ENCODE measurements around the gene NR2F1-AS1.

Gene NR2F1-AS1

DNA sequence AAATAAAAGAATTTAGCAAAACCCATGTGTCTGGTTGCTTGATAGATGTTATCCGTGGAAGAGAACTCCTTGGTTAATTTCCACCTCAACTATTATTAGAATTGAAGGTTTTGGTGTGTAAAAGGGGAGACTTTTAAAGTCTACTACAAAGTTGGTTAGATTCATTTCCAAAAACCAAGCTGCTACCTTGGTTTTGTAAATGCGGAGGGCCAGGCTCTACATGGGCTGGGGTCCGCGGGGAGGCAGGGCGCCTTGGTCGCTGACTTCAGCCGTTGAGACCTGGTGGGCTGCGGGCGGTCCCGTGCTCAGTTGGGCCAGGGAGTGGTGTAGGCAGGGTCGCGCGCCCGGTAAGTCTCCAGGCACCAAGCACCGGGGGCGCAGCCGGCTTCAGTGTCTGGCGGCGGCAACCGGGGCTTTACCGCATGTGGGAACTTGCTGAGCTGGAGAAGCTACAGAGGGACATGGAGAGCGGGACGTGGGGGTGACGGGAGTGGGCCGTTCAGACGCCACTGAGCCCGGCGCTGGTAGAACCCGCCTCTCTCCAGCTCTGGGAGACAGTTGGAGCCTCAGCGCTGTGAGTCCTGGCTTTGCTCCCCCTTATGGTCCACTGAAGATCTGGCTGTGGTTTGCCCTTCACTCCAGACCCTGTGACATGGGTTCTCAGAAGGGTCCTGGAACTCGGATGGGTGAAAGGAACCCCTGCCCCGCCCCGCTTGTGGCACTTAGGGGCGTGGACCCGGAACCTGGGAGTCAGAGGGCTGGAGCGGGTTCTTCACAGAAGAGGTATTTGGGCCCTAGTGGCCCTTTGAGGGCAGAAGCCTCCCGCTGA is 13.8 kb upstream of the NR2F1-AS1 start:
- Histone ChIP-seq H3K9ac (ENCODE audit: low read depth, low read length) (no peak overlapping the region), H3K36me3 (ENCODE audit: insufficient read depth, low read length) (no peaks in the 10 kb centered on the region), H3K9me3 (ENCODE audit: insufficient read depth, low read depth, low read length) (no peaks in the 10 kb centered on the region), H3K27me3 (ENCODE audit: insufficient read depth, low read length) (peaks cover 100% of the 10 kb centered on the region), H3K4me3 (ENCODE audit: low read length) (no peak overlapping the region), H3K4me1 (ENCODE audit: insufficient read depth, low read length) (peaks cover 3% of the 10 kb centered on the region; the same call in 1 of the 2 replicates), H3K27ac (ENCODE audit: low read depth, low read length) (no peak overlapping the region)
- WGBS = 1% methylated on average over 36 of the region's 37 CpGs

DNA sequence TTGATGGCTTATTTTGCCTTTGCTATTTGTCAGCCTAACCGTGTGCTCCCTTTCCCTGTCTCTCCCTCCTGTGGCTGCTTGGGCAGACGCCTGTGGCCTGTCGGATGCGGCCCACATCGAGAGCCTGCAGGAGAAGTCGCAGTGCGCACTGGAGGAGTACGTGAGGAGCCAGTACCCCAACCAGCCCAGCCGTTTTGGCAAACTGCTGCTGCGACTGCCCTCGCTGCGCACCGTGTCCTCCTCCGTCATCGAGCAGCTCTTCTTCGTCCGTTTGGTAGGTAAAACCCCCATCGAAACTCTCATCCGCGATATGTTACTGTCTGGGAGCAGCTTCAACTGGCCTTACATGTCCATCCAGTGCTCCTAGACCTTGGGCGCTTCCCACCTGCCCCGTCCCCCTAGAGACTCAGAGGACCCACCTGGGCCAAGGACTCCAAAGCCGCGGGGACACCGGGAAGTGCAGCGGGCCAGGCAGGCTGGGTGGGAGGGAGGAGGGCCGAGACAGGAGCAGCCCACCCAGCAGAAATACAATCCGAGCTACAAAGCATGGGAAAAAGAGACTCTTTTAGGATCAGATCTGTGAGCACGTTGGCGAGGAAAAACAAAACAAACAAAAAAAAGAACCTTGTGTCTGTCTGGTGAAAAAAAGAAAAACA is 12.6 kb upstream of the NR2F1-AS1 start:
- no peak overlapping the region for H3K27ac ChIP-seq (ENCODE audit: low read depth, low read length)
- peaks cover 100% of the 10 kb centered on the region for H3K27me3 ChIP-seq (ENCODE audit: insufficient read depth, low read length)

DNA sequence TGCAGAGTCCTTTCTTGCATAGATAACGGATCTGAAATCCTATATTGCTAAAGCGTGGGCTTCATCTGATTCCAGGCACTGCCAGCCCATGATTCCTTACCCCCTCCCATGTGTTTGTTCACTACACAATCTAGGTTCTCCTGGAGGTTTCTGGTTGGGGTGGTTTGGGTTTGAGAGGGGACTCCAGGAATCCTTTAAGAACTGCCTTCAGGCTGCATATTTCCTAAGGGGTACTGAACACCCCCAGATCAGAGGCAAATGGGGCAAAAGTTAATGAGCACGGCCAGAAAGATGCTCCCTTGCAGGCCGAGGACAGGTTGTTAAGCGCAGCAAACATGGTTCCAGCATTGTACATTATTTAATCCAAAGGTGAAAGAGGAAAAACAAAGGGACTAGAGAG is 11.9 kb upstream of the NR2F1-AS1 start:
- H3K27ac ChIP-seq (ENCODE audit: low read depth, low read length) = no peak overlapping the region
- peaks cover 100% of the 10 kb centered on the region for H3K27me3 ChIP-seq (ENCODE audit: insufficient read depth, low read length)
- H3K4me3 ChIP-seq (ENCODE audit: low read length) = no peak overlapping the region
- H3K9ac ChIP-seq (ENCODE audit: low read depth, low read length) = no peak overlapping the region
- no peaks in the 10 kb centered on the region for H3K36me3 ChIP-seq (ENCODE audit: insufficient read depth, low read length)
- no peaks in the 10 kb centered on the region for H3K9me3 ChIP-seq (ENCODE audit: insufficient read depth, low read depth, low read length)
- whole genome bisulfite sequencing = 31% methylated on average over 5 of the region's 5 CpGs
- H3K4me1 ChIP-seq (ENCODE audit: insufficient read depth, low read length) = no peaks in the 10 kb centered on the region

More for the DNA sequence above, 12.6 kb upstream of the NR2F1-AS1 start:
- H3K36me3 ChIP-seq (ENCODE audit: insufficient read depth, low read length) = no peaks in the 10 kb centered on the region
- H3K9ac ChIP-seq (ENCODE audit: low read depth, low read length) = no peak overlapping the region
- H3K4me1 ChIP-seq (ENCODE audit: insufficient read depth, low read length) = no peaks in the 10 kb centered on the region
- no peak overlapping the region for H3K4me3 ChIP-seq (ENCODE audit: low read length)
- 2% methylated on average over 30 of the region's 30 CpGs for WGBS
- H3K9me3 ChIP-seq (ENCODE audit: insufficient read depth, low read depth, low read length) = no peaks in the 10 kb centered on the region

DNA sequence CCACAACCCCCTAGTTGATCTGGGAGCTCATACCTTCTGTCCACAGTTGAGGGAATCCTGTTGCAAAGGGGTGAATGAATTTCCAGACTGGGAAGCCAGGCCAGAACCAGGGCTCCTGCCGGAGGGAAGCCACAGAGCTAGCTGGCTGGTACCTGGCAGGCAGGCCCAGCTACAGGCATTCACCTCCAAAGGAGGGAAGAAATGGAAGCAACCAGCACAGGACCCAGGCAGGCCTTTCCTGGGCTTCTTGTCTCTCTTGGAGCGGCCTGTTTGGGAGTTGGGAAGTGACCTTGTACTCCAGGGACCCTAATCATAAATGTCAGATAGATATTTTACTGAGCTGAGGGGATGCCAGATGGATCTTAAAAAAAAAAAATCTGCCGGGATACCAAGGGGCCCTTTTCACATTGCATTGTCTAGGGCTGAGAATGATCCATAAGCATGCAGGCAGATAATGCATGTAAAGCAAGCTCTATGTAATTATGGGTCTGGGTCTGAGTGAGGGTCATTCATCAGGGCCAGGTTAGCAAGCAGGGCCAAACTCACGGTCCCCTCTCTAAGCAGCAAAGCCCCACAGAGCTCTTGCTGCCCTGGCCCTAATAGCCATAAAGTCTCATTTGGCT is 10.4 kb upstream of the NR2F1-AS1 start:
- Histone ChIP-seq H3K4me3 (ENCODE audit: low read length) (no peak overlapping the region), H3K4me1 (ENCODE audit: insufficient read depth, low read length) (no peaks in the 10 kb centered on the region), H3K27me3 (ENCODE audit: insufficient read depth, low read length) (peaks cover 100% of the 10 kb centered on the region), H3K9me3 (ENCODE audit: insufficient read depth, low read depth, low read length) (no peaks in the 10 kb centered on the region), H3K36me3 (ENCODE audit: insufficient read depth, low read length) (no peaks in the 10 kb centered on the region), H3K9ac (ENCODE audit: low read depth, low read length) (no peak overlapping the region), H3K27ac (ENCODE audit: low read depth, low read length) (no peak overlapping the region)
- WGBS = 50% methylated on average over 4 of the region's 4 CpGs

DNA sequence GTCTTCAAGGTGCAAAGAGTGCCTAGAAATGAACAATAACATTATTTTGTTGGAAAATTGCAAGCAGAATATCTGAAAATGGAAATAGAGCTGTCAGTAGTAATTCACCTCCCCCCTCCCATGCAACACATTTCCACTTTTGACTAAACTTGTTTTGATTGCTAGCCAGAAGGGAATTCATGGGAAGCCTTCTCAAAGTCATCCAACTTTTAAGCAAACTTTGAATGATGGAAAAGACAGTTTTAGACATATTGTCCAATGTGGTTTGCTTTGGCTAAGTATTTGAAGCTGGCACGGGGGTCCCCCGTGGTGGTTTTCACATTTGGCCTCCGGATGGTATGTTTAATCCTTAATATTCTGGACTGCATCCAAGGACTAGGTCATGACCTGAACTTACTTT is 9.5 kb upstream of the NR2F1-AS1 start:
- 62% methylated on average over 3 of the region's 3 CpGs for WGBS
- H3K9me3 ChIP-seq (ENCODE audit: insufficient read depth, low read depth, low read length) = no peaks in the 10 kb centered on the region
- no peak overlapping the region for H3K9ac ChIP-seq (ENCODE audit: low read depth, low read length)
- H3K27me3 ChIP-seq (ENCODE audit: insufficient read depth, low read length) = peaks cover 100% of the 10 kb centered on the region
- H3K27ac ChIP-seq (ENCODE audit: low read depth, low read length) = no peak overlapping the region
- H3K4me3 ChIP-seq (ENCODE audit: low read length) = no peak overlapping the region
- no peaks in the 10 kb centered on the region for H3K36me3 ChIP-seq (ENCODE audit: insufficient read depth, low read length)
- peaks cover 7% of the 10 kb centered on the region; the same call in 1 of the 2 replicates for H3K4me1 ChIP-seq (ENCODE audit: insufficient read depth, low read length)

DNA sequence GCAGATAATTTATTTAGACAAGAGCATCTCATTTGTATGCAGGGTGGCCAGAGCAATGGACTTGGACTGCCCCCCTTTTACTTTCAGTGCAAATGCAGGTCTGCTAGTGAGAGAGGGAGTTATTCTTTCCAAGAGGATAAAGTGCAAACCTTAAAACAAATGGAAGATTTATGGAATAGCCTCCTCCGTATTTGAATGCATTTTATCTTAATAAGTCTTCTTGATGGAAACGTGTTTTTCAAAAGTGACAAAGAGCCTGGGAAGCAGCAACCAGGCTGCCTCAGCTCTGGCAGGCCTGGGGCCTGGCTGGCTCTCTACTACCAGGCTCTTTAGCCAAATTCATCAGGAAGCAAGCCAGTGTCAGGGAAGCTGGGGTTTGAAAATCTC is 8.8 kb upstream of the NR2F1-AS1 start:
- H3K4me1 ChIP-seq (ENCODE audit: insufficient read depth, low read length) = peaks cover 7% of the 10 kb centered on the region; the same call in 1 of the 2 replicates
- no peak overlapping the region for H3K27ac ChIP-seq (ENCODE audit: low read depth, low read length)
- H3K9me3 ChIP-seq (ENCODE audit: insufficient read depth, low read depth, low read length) = no peaks in the 10 kb centered on the region
- no peak overlapping the region for H3K9ac ChIP-seq (ENCODE audit: low read depth, low read length)
- H3K27me3 ChIP-seq (ENCODE audit: insufficient read depth, low read length) = peaks cover 100% of the 10 kb centered on the region
- H3K36me3 ChIP-seq (ENCODE audit: insufficient read depth, low read length) = no peaks in the 10 kb centered on the region
- H3K4me3 ChIP-seq (ENCODE audit: low read length) = no peak overlapping the region
- 50% methylated on average over 2 of the region's 2 CpGs for WGBS

DNA sequence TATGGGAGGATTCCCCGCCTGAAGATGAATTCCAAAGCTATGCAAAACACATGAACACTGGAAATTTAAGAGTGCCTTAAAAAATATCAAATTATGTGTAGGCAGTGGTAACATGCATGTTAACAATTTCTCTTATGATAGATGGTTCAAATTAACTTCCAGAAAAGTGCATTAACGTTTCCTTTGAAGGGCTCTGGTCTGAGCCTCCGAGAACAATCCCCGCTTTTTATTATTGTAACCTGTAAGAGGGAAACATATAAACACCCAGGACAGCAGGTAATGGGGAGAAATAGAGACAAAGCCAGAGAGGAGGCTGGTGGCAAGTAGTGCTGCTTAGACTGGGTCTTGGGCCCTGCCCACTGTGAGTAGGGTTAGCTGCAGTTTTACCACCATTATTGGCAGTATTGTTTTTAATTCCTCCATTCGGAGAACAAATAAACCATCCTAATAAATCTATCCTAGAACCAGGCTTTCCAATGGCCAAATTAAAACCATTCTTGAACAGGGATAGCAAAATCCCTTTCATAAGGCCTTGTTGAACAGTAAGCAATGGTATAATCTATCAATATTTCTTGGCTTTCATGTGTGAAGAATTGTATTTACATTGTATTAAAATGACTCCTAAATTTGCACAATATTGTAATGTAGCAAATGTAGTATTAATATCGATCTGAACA is 8.3 kb upstream of the NR2F1-AS1 start:
- H3K27ac ChIP-seq (ENCODE audit: low read depth, low read length) = no peak overlapping the region
- no peaks in the 10 kb centered on the region for H3K36me3 ChIP-seq (ENCODE audit: insufficient read depth, low read length)
- H3K9ac ChIP-seq (ENCODE audit: low read depth, low read length) = no peak overlapping the region
- peaks cover 97% of the 10 kb centered on the region for H3K27me3 ChIP-seq (ENCODE audit: insufficient read depth, low read length)
- H3K4me3 ChIP-seq (ENCODE audit: low read length) = peak overlapping the region; percentile 23; the same call in 1 of the 2 replicates
- H3K4me1 ChIP-seq (ENCODE audit: insufficient read depth, low read length) = peaks cover 7% of the 10 kb centered on the region; the same call in 1 of the 2 replicates
- no peaks in the 10 kb centered on the region for H3K9me3 ChIP-seq (ENCODE audit: insufficient read depth, low read depth, low read length)
- WGBS = 32% methylated on average over 5 of the region's 6 CpGs

DNA sequence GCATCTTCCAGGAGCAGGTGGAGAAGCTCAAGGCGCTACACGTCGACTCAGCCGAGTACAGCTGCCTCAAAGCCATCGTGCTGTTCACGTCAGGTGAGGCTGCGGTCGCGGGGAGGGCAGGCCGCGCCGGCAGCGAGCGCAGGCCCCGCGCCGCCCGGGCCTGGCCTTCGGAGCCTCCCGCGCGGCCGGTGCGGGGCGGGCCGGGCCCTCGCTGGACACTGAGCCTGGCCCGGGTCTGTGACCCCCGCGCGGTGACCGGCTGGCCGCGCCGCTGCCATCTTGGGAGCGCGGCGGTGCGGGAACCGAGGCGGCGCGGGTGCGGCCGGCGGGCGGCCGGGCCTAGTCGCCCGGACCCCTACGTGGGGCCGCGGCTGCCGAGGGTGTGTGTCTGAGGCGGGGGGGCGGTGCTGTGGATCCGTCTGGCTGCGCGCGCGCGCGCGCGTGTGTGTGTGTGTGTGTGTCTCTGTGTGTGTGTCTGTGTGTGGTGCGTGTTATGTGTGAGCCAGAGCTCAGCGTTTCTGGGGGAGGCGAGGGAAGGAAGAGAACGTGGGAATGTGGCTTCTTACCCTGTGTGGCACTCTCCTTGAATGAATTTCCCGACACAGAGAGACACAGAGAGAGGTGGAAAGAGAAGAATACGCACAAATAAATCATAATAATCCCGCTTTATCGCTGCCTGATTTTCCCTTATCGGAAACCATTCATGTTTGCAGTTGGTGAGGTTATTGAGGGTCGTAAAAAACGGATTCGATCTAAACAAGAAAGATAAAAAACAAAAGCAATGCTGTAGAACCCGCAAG is 7.5 kb upstream of the NR2F1-AS1 start:
- WGBS = 5% methylated on average over 76 of the region's 78 CpGs
- Histone ChIP-seq H3K9me3 (ENCODE audit: insufficient read depth, low read depth, low read length) (no peaks in the 10 kb centered on the region), H3K4me1 (ENCODE audit: insufficient read depth, low read length) (peaks cover 8% of the 10 kb centered on the region; the same call in 1 of the 2 replicates), H3K4me3 (ENCODE audit: low read length) (peak overlapping the region; percentile 33; the same call in 1 of the 2 replicates), H3K27me3 (ENCODE audit: insufficient read depth, low read length) (peaks cover 97% of the 10 kb centered on the region), H3K27ac (ENCODE audit: low read depth, low read length) (no peak overlapping the region), H3K9ac (ENCODE audit: low read depth, low read length) (no peak overlapping the region), H3K36me3 (ENCODE audit: insufficient read depth, low read length) (no peaks in the 10 kb centered on the region)

DNA sequence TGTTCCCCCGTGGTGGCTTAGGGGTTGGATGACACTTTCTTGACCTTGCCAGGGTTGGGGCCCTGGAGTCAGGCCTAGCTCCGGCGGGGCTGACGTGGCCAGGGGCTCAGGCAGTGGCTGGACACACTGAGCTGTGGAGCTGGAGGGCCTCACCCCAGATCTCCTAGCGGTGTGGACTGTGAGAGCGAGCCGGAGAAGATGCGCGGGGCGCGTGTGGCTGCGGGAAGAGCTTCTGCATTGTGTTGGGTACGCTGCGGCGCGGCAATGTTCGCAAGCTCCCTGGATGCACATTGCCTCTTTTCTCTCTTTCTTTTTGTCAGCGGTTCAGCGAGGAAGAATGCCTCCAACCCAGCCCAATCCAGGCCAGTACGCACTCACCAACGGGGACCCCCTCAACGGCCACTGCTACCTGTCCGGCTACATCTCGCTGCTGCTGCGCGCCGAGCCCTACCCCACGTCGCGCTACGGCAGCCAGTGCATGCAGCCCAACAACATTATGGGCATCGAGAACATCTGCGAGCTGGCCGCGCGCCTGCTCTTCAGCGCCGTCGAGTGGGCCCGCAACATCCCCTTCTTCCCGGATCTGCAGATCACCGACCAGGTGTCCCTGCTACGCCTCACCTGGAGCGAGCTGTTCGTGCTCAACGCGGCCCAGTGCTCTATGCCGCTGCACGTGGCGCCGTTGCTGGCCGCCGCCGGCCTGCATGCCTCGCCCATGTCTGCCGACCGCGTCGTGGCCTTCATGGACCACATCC is 6.8 kb upstream of the NR2F1-AS1 start:
- no peak overlapping the region for H3K9ac ChIP-seq (ENCODE audit: low read depth, low read length)
- H3K36me3 ChIP-seq (ENCODE audit: insufficient read depth, low read length) = no peaks in the 10 kb centered on the region
- H3K9me3 ChIP-seq (ENCODE audit: insufficient read depth, low read depth, low read length) = no peaks in the 10 kb centered on the region
- peaks cover 97% of the 10 kb centered on the region for H3K27me3 ChIP-seq (ENCODE audit: insufficient read depth, low read length)
- WGBS = 3% methylated on average over 59 of the region's 59 CpGs
- H3K27ac ChIP-seq (ENCODE audit: low read depth, low read length) = no peak overlapping the region
- H3K4me3 ChIP-seq (ENCODE audit: low read length) = peak overlapping the region; percentile 33; the same call in 1 of the 2 replicates
- H3K4me1 ChIP-seq (ENCODE audit: insufficient read depth, low read length) = peaks cover 11% of the 10 kb centered on the region; the same call in 1 of the 2 replicates

All from HUES64 (cell line).